HG02798 (cell line): ENCODE data around the gene ANKRD2.

Experiments used
- ATAC-seq: cut with Tn5 transposase; IDR thresholded peaks from one replicate; pipeline ENCODE4 v1.9.1; 2021; ENCODE audit warnings: mild to moderate bottlenecking; ENCODE audit not compliant: unreplicated experiment, poor library complexity

Gene ANKRD2

DNA sequence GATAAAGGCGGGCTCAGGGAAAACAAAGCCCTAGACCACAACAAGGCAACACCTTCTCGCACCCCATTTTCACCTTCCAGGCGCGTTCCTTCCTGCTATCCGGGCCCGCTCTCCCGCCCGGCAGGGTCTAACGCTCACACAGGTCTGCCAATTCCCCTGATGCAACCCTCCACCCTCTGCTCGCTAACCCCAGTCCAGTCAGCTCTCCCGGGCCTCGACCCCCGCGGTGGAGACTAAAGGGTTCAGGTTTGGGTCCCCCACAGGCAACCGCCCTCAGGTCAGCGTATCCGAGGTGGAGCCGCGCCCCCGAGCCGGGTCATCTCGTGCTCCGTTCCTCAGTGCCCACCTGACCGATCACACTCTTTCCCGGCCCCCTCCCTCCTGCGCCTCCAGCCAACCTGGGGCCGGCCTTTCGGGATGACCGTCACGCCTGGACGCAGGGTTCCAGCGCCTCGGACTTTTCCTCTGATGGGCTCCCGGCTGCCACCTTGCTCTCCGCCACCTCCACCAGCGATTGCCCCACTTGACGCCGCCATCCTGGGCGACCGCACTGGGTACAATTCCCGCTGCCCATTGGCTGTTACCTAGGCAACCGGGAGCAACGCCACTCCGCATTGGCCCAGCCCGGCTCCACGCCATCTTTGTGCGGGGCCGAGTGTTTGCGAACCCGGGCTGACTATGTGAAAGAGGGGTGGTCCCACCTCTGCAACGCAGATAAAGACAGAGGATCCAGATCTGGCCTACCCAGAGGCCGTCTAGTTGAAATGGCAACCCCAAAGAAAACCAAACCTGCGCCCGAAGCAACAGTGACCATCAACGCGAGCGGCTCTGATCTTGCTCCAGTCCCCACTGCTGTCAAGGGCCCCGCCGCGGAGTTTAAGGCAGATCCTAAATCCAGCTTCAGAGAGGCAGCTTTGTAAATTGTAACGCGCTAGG, 60.6 kb downstream of the ANKRD2 start, which contains the start of gene MORN4:
TSS of gene MORN4 (minus strand) at position 552 of the 936 bp plus-strand sequence. CDS start 13,847 bp downstream, outside the sequence.
- peak; percentile 99 for ATAC-seq
